Left colon (tissue), 2 donors: ENCODE data around the gene DDIT4. TPM values are rescaled to one million over a fixed set of nuclear protein-coding genes. Genes with fewer than 3 reads are reported as not detected.
A peak's percentile ranks its signal among the peaks of the same experiment; 100 is the strongest.
"Not testable (repeated sequence)": the region's sequence is repeated elsewhere in the genome, so short reads cannot be mapped to it uniquely, and the experiment has no call there.

Source experiments
- ATAC-seq: fragments of 200-7000 bp; cut with Tn5 transposase; one replicate; pipeline ENCODE4 v1.9.1; 2020; ENCODE audit warnings: mild to moderate bottlenecking, moderate library complexity
- DNase-seq, 2 donors: peaks; one replicate each; pipeline ENCODE4 v3.0.0-alpha.2; 2020
- intact Hi-C, 2 donors: fragments of 100-400 bp; cut with DNase I in 1 of 2; cut with micrococcal nuclease in 1 of 2; formaldehyde crosslinking; loops; one replicate each; pipeline versions ENCODE4 v1.11.2 to v1.14.0; 2022; cut with DNase I, micrococcal nuclease
- total RNA-seq, 2 donors: library from RNA; stranded (reverse); fragmentation: NEBNext Ultra II Directional; extraction: Animal tissue kit (Norgen Biotek cat#: 25700); gene quantifications; one replicate each; pipeline ENCODE4 v1.2.1, GENCODE V29; 2021
- donor health status: DM: no; HTN: no; CAD: no.
- donor health status: DM: yes; HTN: yes; CAD: no.

Gene DDIT4
- total RNA-seq, 2 donors from 2014 or later = 60.1 to 210 TPM

DNA sequence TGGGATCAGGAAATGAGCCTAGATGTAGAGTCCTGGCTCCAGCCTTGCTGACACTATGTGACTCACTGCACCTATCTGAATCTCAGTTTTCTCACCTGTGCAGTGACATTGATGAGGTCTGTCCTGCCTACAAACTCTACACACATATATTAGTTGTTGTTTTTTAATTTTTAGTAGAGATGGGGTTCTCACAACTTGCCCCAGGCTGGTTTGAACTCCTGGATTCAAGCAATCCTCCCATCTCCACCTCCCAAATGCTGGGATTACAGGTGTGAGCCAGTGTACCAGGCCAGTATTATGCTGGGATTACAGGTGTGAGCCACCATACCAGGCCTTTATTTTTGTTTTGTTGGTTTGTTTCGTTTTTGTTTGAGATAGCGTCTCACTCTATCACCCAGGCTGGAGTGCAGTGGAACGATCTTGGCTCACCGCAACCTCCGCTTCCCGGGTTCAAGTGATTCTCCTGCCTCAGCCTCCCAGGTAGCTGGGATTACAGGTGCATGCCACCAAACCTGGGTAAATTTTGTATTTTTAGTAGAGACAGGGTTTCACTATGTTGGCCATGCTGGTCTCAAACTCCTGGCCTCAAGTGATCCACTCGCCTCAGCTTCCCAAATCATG, 11.8 kb upstream of the DDIT4 start:
- DNase-seq (no peak), ATAC-seq (peak; percentile 51)
- intact Hi-C loops = no loop called here

DNA sequence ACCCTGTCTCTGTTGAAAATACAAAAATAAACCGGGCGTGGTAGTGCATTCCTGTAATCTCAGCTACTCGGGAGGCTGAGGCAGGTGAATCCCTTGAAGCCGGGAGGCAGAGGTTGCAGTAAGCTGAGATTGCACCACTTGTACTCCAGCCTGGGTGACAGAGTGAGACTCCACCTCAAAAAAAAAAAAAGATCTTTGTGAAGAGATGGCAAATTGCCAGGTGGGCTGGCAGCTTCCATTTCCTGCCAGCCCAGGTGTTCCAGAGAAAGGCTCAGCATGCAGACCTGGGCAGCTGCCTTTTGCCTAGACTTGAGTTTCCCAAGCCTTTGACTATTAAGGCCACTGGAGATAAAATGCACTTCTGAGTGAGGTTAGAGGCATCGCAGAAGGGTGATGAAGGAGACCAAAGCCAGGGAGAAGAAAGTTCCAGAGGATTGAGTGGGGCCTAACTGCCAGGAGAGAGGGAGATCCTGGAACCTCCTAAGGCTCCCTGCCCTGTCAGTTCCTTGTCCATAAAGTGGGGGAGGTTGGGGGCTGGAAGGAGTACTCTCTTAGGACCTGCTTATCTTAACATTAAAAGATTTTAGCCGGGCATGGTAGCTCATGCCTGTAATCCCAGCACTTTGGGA, 10.0 kb upstream of the DDIT4 start:
- ATAC-seq = peak; percentile 64
- DNase-seq = peak; percentile 76 to 82
- intact Hi-C loops = no loop called here

DNA sequence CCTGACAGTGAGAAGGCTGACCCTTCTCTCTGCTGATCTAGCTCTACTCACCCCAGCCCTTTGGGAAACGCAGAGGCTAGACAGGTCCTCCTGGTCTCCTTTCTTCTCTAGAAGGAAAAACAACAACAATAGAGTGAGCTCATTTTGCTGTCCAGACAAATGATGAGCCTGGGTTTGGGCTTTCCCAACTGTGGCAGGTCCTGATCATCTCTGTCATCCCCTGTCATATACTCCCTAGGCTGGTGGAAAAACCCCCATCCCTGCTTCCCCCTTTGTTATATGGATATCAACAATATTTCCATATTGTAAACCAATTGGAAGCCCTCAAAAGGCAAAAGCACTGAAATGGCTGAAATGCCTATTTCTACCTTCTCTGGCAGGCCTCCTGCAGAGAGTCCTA, 9.2 kb upstream of the DDIT4 start:
- DNase-seq = no peak
- ATAC-seq = no peak
- intact Hi-C loops = no loop called here

DNA sequence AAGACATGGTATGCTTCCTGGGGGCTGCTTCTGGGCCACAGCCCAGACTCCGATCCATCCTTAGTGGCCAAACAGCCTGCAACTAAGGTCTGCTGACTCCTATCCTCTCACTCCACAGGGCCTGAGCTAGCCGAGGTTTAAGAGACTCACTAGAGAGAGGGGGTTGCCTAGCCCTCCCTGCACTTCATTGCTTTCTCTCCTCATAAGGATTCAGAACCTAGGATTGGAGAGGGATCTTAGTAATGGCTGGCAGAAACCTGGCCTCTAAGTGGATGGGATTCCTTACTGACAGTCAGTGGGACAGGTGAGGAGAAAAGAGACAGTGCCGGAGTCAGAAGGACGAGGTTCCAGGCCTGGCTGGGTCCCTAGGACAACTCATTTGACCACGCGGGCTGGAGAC, 8.2 kb upstream of the DDIT4 start:
- DNase-seq (no peak), ATAC-seq (no peak)
- intact Hi-C loops = no loop called here

DNA sequence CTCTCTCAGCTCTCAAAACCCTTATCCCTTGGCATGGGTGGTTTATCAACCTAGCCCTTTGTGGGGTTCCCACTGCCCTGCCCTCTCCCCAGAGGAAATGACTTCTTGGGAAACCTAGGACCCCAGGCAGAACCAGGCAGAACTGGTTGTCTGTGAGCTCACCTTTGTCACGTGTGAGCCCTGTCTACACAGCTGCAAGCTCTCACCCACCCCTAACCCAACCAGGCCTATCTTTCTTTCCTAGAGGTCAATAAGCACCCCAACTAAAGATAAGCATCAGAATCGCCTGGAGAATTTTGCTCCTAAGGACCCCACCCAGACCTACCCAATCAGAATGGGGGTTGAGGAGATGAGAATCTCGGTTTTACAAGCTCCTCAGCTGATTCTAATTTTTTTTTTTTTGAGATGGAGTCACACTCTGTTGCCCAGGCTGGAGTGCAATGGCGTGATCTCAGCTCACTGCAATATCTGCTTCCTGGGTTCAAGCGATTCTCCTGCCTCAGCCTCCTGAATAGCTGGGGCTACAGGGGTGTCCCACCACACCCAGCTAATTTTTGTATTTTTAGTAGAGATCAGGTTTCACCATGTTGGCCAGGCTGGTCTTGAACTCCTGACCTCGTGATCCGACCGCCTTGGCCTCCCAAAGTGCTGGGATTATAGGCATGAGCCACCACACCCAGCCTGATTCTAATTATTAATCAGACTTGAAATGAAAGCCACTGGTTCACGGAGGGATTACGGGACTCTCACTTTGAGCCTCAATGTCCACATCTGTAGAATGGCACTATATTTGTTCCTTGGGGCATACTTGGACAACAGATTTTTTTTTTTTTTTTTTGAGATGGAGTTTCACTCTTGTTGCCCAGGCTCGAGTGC, 7.5 kb upstream of the DDIT4 start:
- ATAC-seq = no peak
- DNase-seq = no peak
- intact Hi-C loops = no loop called here

DNA sequence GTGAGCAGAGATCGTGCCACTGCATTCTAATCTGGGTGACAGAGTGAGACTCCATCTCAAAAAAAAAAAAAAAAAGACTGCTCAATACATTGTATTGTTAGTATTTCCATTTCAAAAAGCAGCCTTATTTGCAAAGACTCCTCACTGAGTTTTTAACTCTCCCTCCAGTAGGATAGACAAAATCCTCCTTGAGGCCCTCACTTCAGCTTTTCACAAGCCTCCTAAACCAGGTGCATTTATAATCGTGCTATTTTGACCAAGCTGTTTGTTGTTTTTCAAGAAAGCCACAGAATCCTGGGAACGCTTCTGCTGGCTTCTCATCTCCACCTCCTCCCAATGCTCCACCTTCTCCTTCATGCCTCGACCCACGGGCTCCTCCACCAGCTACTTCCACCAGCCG, 6.3 kb upstream of the DDIT4 start:
- ATAC-seq = no peak
- intact Hi-C loops = no loop called here

DNA sequence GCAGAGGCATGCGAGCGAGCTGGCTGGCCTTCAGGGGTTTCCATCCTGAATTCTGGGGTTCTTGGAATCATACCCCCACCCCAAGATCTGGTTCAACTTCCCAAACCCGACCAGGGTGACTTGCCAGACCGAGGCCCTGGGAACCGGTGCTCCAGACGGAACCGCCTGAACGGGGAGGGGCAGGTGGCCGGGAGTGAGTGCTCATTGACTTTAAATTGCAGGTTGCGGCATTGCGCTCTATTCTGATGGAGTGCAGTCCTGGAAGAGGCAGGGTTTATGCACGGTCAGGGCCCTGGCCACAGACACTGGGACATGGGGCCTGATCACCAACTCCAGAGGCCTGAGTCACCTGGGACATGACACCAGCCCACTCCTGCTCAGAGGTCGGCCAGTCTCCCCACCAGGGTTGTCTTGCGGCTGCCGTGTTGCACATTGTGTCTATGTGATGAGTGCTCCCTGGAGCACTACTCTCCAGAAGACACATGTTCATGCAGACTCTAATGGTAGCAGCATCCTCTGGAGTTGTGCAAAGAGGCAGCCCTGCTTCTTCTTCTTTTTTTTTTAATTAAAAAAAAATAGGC, 5.8 kb upstream of the DDIT4 start:
- ATAC-seq (no peak), DNase-seq (no peak)
- intact Hi-C loops = no loop called here

More for the DNA sequence above, 6.3 kb upstream of the DDIT4 start:
- no peak for DNase-seq

DNA sequence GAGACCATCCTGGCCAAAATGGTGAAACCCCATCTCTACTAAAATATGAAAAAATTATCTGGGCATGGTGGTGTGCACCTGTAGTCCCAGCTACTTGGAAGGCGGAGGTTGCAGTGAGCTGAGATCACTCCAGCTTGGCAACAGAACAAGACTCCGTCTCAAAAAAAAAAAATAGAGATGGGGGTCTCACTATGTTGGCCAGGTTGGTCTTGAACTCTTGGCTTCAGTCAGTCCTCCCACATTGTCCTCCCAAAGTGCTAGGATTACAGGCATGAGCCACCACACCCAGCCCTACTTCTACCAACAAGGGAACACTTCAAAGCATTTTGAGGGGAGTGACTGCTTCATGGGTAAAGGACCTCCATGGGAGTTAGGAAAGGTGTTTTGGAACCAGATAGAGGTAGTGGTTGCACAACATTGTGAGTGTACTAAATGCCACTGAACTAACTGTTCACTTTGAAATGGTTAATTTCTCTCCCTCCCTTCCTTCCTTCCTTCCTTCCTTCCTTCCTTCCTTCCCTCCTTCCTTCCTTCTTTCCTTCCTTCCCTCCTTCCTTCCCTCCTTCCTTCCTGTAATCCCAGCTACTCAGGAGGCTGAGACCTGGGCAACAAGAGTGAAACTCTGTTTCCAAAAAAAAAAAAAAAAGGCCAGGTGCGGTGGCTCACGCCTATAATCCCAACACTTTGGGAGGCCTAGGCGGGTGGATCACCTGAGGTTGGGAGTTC, 5.1 kb upstream of the DDIT4 start:
- DNase-seq, ATAC-seq, intact Hi-C loops: not testable (repeated sequence)

DNA sequence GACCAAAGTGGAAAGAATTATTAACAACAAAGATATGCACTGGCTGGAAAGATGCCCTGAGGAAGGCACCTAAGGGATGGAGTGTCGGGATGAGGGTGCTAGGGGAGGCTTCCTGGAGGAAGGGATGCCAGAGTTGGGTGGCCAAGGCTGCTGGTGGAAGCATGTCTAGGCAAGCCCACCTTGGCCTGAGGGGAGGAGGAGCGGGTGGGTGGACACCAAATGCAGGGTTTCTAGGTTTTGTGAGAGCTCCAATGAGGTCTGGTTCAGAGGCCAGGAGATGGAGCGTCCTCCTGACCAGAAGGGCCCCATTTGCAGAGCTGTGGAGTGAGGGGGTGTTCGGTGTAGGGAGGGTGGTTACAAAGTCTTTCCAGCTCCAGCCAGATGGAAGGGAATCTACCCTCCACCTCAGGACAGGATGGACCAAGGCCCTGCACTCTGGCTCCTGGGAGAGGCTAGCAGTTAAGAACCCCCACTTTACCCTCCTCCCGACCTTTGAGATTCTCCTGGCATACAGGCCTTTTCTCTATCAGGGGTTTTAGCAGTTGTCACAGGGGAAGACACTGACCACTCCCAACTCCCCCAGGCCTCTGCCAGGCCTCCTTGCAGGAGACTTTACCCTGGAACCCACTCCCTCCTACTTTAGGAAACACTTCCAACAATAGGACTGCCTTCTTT, 3.0 kb upstream of the DDIT4 start:
- intact Hi-C loops = loop anchor here in 1 of 2 donors (10.0 kb wide), 1 partner anchor 64 kb away; no protein-coding TSS in a partner anchor
- no peak for ATAC-seq
- no peak for DNase-seq

DNA sequence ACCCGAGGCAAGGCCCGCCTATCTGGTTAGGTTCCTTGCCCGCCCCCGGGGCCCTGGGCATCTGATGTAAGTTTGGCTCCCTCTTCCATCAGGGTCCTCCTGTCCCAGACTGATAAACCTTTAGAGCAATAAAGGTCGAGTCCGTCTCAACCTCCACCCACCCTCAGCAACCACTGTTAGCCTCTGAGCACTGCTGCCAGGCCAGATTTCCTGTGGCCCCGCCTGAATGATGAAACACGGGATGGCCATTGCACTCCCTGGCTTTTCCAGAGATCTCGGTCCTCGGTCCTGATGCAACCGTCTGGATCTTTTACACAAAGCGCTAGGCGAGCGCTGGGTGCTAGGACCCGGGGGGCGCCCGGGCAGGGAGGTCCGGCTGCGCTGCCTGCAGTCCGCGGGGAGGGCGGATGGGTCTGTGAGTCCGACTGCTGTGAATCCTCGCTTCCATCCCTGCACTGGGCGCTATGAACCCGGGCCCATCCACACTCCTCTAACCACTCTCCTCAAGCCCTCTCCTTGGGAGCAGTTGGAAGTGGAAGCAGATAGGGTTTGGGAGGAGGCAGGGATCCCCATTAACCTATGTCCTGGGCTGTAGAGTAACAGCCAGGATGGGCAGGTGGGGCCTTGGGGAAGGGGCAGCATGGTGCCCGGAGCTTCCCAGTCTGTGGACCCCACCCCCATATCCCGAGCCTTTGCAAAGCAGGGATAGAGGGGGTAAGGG, 875 bp upstream of the DDIT4 start:
- ATAC-seq (peak; percentile 48), DNase-seq (peak; percentile 89 to 92)
- intact Hi-C loops = loop anchor here in 1 of 2 donors (10.0 kb wide), 1 partner anchor 62 kb away; no protein-coding TSS in a partner anchor

DNA sequence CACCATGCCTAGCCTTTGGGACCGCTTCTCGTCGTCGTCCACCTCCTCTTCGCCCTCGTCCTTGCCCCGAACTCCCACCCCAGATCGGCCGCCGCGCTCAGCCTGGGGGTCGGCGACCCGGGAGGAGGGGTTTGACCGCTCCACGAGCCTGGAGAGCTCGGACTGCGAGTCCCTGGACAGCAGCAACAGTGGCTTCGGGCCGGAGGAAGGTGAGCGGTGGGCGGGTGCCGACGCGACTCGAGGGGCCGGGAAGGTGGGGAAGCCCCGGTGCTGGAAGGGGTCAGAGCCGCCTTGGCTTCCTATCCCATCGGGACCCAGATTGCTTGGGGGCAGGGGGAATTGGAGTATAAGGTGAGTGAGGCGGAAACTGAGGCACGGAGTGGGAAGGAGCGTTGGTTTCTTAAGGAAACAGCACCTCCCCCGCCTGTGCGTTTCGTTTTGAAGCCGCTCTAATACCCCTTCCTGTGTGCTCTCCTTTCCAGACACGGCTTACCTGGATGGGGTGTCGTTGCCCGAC, 547 bp downstream of the DDIT4 start:
- ATAC-seq = peak; percentile 1
- intact Hi-C loops = loop anchor here in 1 of 2 donors (10.0 kb wide), 1 partner anchor 61 kb away; no protein-coding TSS in a partner anchor
- DNase-seq = peak in 1 of 2 donors; percentile 63

DNA sequence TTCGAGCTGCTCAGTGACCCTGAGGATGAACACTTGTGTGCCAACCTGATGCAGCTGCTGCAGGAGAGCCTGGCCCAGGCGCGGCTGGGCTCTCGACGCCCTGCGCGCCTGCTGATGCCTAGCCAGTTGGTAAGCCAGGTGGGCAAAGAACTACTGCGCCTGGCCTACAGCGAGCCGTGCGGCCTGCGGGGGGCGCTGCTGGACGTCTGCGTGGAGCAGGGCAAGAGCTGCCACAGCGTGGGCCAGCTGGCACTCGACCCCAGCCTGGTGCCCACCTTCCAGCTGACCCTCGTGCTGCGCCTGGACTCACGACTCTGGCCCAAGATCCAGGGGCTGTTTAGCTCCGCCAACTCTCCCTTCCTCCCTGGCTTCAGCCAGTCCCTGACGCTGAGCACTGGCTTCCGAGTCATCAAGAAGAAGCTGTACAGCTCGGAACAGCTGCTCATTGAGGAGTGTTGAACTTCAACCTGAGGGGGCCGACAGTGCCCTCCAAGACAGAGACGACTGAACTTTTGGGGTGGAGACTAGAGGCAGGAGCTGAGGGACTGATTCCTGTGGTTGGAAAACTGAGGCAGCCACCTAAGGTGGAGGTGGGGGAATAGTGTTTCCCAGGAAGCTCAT, 1.1 kb downstream of the DDIT4 start:
- peak; percentile 78 to 90 for DNase-seq
- intact Hi-C loops = loop anchor here in 1 of 2 donors (10.0 kb wide), 1 partner anchor 60 kb away; no protein-coding TSS in a partner anchor
- ATAC-seq = peak; percentile 35

DNA sequence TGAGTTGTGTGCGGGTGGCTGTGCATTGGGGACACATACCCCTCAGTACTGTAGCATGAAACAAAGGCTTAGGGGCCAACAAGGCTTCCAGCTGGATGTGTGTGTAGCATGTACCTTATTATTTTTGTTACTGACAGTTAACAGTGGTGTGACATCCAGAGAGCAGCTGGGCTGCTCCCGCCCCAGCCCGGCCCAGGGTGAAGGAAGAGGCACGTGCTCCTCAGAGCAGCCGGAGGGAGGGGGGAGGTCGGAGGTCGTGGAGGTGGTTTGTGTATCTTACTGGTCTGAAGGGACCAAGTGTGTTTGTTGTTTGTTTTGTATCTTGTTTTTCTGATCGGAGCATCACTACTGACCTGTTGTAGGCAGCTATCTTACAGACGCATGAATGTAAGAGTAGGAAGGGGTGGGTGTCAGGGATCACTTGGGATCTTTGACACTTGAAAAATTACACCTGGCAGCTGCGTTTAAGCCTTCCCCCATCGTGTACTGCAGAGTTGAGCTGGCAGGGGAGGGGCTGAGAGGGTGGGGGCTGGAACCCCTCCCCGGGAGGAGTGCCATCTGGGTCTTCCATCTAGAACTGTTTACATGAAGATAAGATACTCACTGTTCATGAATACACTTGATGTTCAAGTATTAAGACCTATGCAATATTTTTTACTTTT, 1.8 kb downstream of the DDIT4 start:
- no peak for ATAC-seq
- DNase-seq = peak in 1 of 2 donors; percentile 56
- intact Hi-C loops = loop anchor here in 1 of 2 donors (10.0 kb wide), 1 partner anchor 59 kb away; no protein-coding TSS in a partner anchor

DNA sequence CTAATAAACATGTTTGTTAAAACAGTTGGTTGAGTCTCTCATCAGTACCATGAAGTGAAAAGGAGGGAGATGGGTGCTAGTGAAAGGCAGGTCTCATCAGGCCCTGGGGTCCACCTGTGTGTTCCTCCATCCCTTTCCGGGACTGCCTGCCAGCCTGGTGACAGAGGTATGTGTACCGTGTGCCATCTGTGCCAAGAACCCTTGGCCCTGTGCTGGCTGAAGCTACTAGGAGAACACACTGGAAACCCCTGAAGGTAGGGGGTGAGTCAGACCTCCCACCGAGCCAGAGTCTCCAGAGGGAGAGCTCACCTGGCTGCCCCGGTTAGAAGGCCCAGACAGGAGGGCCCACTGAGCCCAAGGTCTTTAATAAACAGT, 2.3 kb downstream of the DDIT4 start:
- DNase-seq (peak; percentile 68 to 83), ATAC-seq (peak; percentile 6)
- intact Hi-C loops = loop anchor here in 1 of 2 donors (10.0 kb wide), 1 partner anchor 59 kb away; no protein-coding TSS in a partner anchor

DNA sequence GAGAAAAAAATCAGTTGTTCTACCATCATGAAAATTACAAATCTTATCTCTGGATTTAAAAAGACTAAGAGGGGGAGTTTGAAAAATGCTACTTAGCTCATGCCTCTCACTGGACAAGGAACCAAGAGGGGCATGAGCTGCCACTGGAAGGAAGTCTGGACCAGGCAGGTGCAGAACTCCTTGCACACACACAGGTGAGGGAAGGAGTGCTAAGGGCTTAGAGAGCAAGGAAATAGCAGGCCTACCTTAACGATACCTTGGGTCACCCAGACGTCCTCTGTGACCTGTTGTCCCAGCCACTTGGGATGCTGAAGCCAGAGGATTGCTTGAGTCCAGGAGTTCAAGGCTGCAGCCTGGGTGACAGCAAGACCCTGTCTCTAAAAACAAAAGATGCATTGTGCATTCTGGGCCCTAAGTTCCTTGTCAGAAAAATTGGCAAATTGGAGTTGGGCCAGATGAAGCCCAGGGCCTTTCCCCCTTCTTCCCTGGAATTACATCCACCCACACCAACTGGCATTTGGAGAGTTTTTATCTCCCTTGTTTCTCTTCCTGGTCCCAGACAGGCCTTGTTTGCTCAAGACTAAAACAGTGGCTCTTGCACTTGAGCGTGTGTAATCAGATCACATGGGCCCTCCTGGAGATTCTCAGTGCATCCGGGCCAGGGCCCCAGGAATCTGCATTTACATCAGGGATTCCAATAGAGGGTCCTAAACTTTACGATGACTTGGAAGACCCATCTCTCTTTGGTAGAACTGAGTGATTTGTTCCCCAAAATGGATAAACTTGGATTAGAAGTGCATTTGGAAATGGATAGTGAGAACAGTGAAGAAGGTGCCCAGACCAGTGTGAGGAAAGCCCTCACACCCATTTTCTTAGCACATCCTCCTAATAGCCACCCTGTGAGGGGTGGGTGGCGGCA, 3.0 kb downstream of the DDIT4 start:
- ATAC-seq = no peak
- peak; percentile 53 to 63 for DNase-seq
- intact Hi-C loops = loop anchor here in 1 of 2 donors (10.0 kb wide), 1 partner anchor 58 kb away; no protein-coding TSS in a partner anchor
